Breast epithelium (tissue), 4 donors: ENCODE data around the gene SRC. TPM values are rescaled to one million over a fixed set of nuclear protein-coding genes. Genes with fewer than 3 reads are reported as not detected.

Experiments used
- DNase-seq, 2 donors: peaks; one replicate each; pipeline ENCODE4 v3.0.0-alpha.2; 2019; ENCODE audit warnings: low spot score in 2 of 2
- H3K27ac ChIP-seq, 2 donors: fragments of 200-600 bp; sonication (generic) in 1 of 2; one replicate each; pipeline ENCODE4 v1.5.1; 2016 to 2019; ENCODE audit warnings: mild to moderate bottlenecking in 1 of 2
- H3K27me3 ChIP-seq, 2 donors: fragments of 200-600 bp; sonication (generic) in 1 of 2; one replicate each; pipeline versions ENCODE4 v1.5.1 to v1.6.0; 2017 to 2019; ENCODE audit warnings: control low read depth in 1 of 2, mild to moderate bottlenecking in 1 of 2
- H3K36me3 ChIP-seq: fragments of 200-600 bp; one replicate; pipeline ENCODE4 v1.5.1; 2019
- H3K4me1 ChIP-seq, 2 donors: fragments of 200-600 bp; sonication (generic); one replicate each; pipeline ENCODE4 v1.5.1; 2016 to 2019; ENCODE audit warnings: control low read depth in 1 of 2
- H3K4me3 ChIP-seq, 3 donors: fragments of 200-600 bp; sonication (generic); 1 replicate in 2 of 3; 2 replicates in 1 of 3; pipeline ENCODE4 v1.5.1; 2016 to 2019; ENCODE audit warnings: mild to moderate bottlenecking in 3 of 3, moderate library complexity in 2 of 3
- H3K9me3 ChIP-seq, 2 donors: fragments of 200-600 bp; sonication (generic) in 1 of 2; one replicate each; pipeline ENCODE4 v1.5.1; 2016 to 2019; ENCODE audit warnings: control low read depth in 1 of 2
- POLR2A ChIP-seq: fragments of 450-650 bp; IDR thresholded peaks from one replicate; pipeline ENCODE4 v1.6.1; 2016; ENCODE audit warnings: antibody characterized with exemption, mild to moderate bottlenecking, moderate library complexity
- POLR2AphosphoS5 ChIP-seq, 3 donors: sonication (generic); formaldehyde crosslinking; IDR thresholded peaks; one replicate each; pipeline ENCODE4 v1.6.1; 2017; ENCODE audit warnings: antibody characterized with exemption in 3 of 3
- intact Hi-C: fragments of 100-400 bp; cut with DNase I; formaldehyde crosslinking; loops from one replicate; pipeline ENCODE4 v1.15.1; 2023; ENCODE audit warnings: low total_unique reads
- total RNA-seq, 3 donors: library from RNA; depleted of rRNA; stranded (reverse); fragments of >200 nt; gene quantifications; one replicate each; pipeline ENCODE4 v1.1.0, GENCODE V29; 2016
- TF ChIP-seq, protein P1 (sequence below), 3 donors: fragments of 450-650 bp; IDR thresholded peaks; one replicate each; pipeline ENCODE4 v1.5.1; 2016 to 2017; ENCODE audit warnings: antibody characterized with exemption in 3 of 3, mild to moderate bottlenecking in 3 of 3, moderate library complexity in 3 of 3

Gene SRC
- total RNA-seq, 3 donors from 2014 or later, result 12.8 to 25.6 (median 20.6) TPM

GRCh38 chr20:37372441-37372840 lies 26.5 kb downstream of the SRC start:
- no peaks in the 10 kb centered on the region for H3K27me3 ChIP-seq
- H3K27ac ChIP-seq, result no peak overlapping the region
- H3K4me3 ChIP-seq, result no peak overlapping the region
- no peaks in the 10 kb centered on the region for H3K36me3 ChIP-seq
- no peaks in the 10 kb centered on the region for H3K4me1 ChIP-seq
- TF ChIP-seq, protein P1, sequence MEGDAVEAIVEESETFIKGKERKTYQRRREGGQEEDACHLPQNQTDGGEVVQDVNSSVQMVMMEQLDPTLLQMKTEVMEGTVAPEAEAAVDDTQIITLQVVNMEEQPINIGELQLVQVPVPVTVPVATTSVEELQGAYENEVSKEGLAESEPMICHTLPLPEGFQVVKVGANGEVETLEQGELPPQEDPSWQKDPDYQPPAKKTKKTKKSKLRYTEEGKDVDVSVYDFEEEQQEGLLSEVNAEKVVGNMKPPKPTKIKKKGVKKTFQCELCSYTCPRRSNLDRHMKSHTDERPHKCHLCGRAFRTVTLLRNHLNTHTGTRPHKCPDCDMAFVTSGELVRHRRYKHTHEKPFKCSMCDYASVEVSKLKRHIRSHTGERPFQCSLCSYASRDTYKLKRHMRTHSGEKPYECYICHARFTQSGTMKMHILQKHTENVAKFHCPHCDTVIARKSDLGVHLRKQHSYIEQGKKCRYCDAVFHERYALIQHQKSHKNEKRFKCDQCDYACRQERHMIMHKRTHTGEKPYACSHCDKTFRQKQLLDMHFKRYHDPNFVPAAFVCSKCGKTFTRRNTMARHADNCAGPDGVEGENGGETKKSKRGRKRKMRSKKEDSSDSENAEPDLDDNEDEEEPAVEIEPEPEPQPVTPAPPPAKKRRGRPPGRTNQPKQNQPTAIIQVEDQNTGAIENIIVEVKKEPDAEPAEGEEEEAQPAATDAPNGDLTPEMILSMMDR (IDR thresholded peaks at IDR 0.05), result no peak
- no peak for TF ChIP-seq POLR2AphosphoS5 (IDR thresholded peaks at IDR 0.05)
- TF ChIP-seq POLR2A, result no peak
- H3K9me3 ChIP-seq, result no peaks in the 10 kb centered on the region
- DNase-seq, result no peak
- intact Hi-C loops, result no loop called here

GRCh38 chr20:37373020-37373598 lies 27.2 kb downstream of the SRC start:
- Histone ChIP-seq H3K27me3 (no peaks in the 10 kb centered on the region), H3K4me3 (no peak overlapping the region), H3K27ac (no peak overlapping the region), H3K9me3 (no peaks in the 10 kb centered on the region), H3K4me1 (no peaks in the 10 kb centered on the region), H3K36me3 (no peaks in the 10 kb centered on the region)
- no peak for DNase-seq
- intact Hi-C loops, result no loop called here
- no peak for TF ChIP-seq POLR2AphosphoS5 (IDR thresholded peaks at IDR 0.05)
- no peak for TF ChIP-seq POLR2A
- TF ChIP-seq, protein P1 (IDR thresholded peaks at IDR 0.05), result no peak

GRCh38 chr20:37375227-37375626 lies 29.3 kb downstream of the SRC start:
- Histone ChIP-seq H3K36me3 (no peaks in the 10 kb centered on the region), H3K9me3 (no peaks in the 10 kb centered on the region), H3K4me3 (no peak overlapping the region), H3K27me3 (no peaks in the 10 kb centered on the region), H3K4me1 (no peaks in the 10 kb centered on the region), H3K27ac (no peak overlapping the region)
- DNase-seq, result no peak
- no peak for TF ChIP-seq POLR2AphosphoS5 (IDR thresholded peaks at IDR 0.05)
- TF ChIP-seq, protein P1 (IDR thresholded peaks at IDR 0.05), result no peak
- TF ChIP-seq POLR2A, result no peak
- intact Hi-C loops, result no loop called here

DNA sequence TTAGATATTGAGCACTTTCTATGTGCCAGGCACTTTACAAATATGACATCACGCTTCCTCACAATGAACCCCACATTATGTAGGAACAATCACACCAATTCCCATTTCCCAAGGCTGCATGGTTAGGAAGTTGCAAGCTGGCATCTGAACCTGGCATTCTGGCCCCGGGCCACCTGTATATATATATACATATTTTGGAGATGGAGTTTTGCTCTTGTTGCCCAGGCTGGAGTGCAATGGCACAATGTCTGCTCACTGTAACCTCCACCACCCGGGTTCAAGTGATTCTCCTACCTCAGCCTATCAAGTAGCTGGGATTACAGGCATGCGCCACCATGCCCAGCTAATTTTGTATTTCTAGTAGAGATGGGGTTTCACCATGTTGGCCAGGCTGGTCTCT lies 30.4 kb downstream of the SRC start:
- Histone ChIP-seq H3K27me3 (no peaks in the 10 kb centered on the region), H3K9me3 (no peaks in the 10 kb centered on the region), H3K4me3 (no peak overlapping the region), H3K27ac (no peak overlapping the region), H3K36me3 (no peaks in the 10 kb centered on the region), H3K4me1 (no peaks in the 10 kb centered on the region)
- TF ChIP-seq, protein P1 (IDR thresholded peaks at IDR 0.05), result no peak
- no peak for TF ChIP-seq POLR2A
- TF ChIP-seq POLR2AphosphoS5 (IDR thresholded peaks at IDR 0.05), result no peak
- DNase-seq, result no peak
- intact Hi-C loops, result no loop called here

GRCh38 chr20:37376791-37377190 lies 30.9 kb downstream of the SRC start:
- intact Hi-C loops, result no loop called here
- Histone ChIP-seq H3K36me3 (no peaks in the 10 kb centered on the region), H3K27me3 (no peaks in the 10 kb centered on the region), H3K4me1 (no peaks in the 10 kb centered on the region), H3K27ac (no peak overlapping the region), H3K9me3 (no peaks in the 10 kb centered on the region), H3K4me3 (no peak overlapping the region)
- TF ChIP-seq POLR2A, result no peak
- TF ChIP-seq, protein P1 (IDR thresholded peaks at IDR 0.05), result no peak
- no peak for TF ChIP-seq POLR2AphosphoS5 (IDR thresholded peaks at IDR 0.05)
- no peak for DNase-seq
